Neural progenitor cell (in vitro differentiated cells): ENCODE measurements around the gene AGPAT4. TPM values are rescaled to one million over a fixed set of nuclear protein-coding genes. Genes with fewer than 3 reads are reported as not detected.

ENCODE experiments used
- DNase-seq: peaks from one replicate; pipeline ENCODE4 v3.0.0-alpha.2; 2016; ENCODE audit warnings: low spot score
- H2AFZ ChIP-seq: fragments of 200-600 bp; sonication (generic); replicated peaks from 2 replicates; pipeline ENCODE4 v1.6.1; 2016; ENCODE audit warnings: antibody characterized with exemption
- H3F3A ChIP-seq: fragments of 200-600 bp; sonication (generic); 2 replicates; pipeline ENCODE4 v1.6.1; 2016; ENCODE audit warnings: antibody characterized with exemption, low read depth
- H3K27ac ChIP-seq: fragments of 200-600 bp; sonication (generic); 2 replicates; pipeline ENCODE4 v1.5.1; 2016; ENCODE audit warnings: mild to moderate bottlenecking
- H3K27me3 ChIP-seq: fragments of 200-600 bp; sonication (generic); 2 replicates; pipeline ENCODE4 v1.6.1; 2016; ENCODE audit warnings: mild to moderate bottlenecking, moderate library complexity
- H3K36me3 ChIP-seq: fragments of 200-600 bp; sonication (generic); 2 replicates; pipeline ENCODE4 v1.5.1; 2016
- H3K4me1 ChIP-seq: fragments of 200-600 bp; sonication (generic); 2 replicates; pipeline ENCODE4 v1.6.1; 2016; ENCODE audit warnings: mixed run types
- H3K4me2 ChIP-seq: fragments of 200-600 bp; sonication (generic); 2 replicates; pipeline ENCODE4 v1.6.1; 2016
- H3K4me3 ChIP-seq: fragments of 200-600 bp; sonication (generic); 2 replicates; pipeline ENCODE4 v1.5.1; 2016
- H3K79me2 ChIP-seq: fragments of 200-600 bp; sonication (generic); 2 replicates; pipeline ENCODE4 v1.6.1; 2016; ENCODE audit warnings: low read depth
- H3K9ac ChIP-seq: fragments of 200-600 bp; sonication (generic); 2 replicates; pipeline ENCODE4 v1.6.1; 2016
- H3K9me3 ChIP-seq: fragments of 200-600 bp; sonication (generic); 2 replicates; pipeline ENCODE4 v1.5.1; 2016; ENCODE audit warnings: low read depth
- H4K20me1 ChIP-seq: fragments of 200-600 bp; sonication (generic); 2 replicates; pipeline ENCODE4 v1.6.1; 2016; ENCODE audit warnings: low read depth
- H3K27ac Mint-ChIP-seq: 3 replicates; pipeline ENCODE4 v1.8.0; 2021; ENCODE audit warnings: mixed read lengths
- H3K27me3 Mint-ChIP-seq: 2 replicates; pipeline ENCODE4 v1.8.0; 2022; ENCODE audit warnings: low read depth, mild to moderate bottlenecking, inconsistent platforms, moderate library complexity, mixed read lengths; ENCODE audit not compliant: insufficient read depth
- H3K36me3 Mint-ChIP-seq: 3 replicates; pipeline ENCODE4 v1.8.0; 2021; ENCODE audit warnings: mixed read lengths
- H3K4me1 Mint-ChIP-seq: 3 replicates; pipeline ENCODE4 v1.8.0; 2021; ENCODE audit warnings: mixed read lengths
- H3K4me3 Mint-ChIP-seq: 3 replicates; pipeline ENCODE4 v1.8.0; 2021; ENCODE audit warnings: mild to moderate bottlenecking, moderate library complexity, mixed read lengths
- H3K9me3 Mint-ChIP-seq: 3 replicates; pipeline ENCODE4 v1.8.0; 2020; ENCODE audit warnings: mixed read lengths
- CTCF ChIP-seq: fragments of 200-600 bp; sonication (generic); IDR thresholded peaks from 2 replicates; pipeline ENCODE4 v1.5.1; 2017; ENCODE audit warnings: antibody characterized with exemption, mild to moderate bottlenecking
- EZH2 ChIP-seq: fragments of 200-600 bp; sonication (generic); IDR thresholded peaks from 2 replicates; pipeline ENCODE4 v1.6.1; 2017; ENCODE audit warnings: antibody characterized with exemption, mild to moderate bottlenecking, moderate library complexity
- EZH2phosphoT487 ChIP-seq: fragments of 200-600 bp; sonication (generic); IDR thresholded peaks from 2 replicates; pipeline ENCODE4 v1.6.1; 2017; ENCODE audit warnings: antibody characterized with exemption
- total RNA-seq: library from RNA; depleted of rRNA; stranded (reverse); fragments of >200 nt; gene quantifications from 2 replicates; pipeline ENCODE4 v1.2.3, GENCODE V29; 2015; ENCODE audit warnings: low replicate concordance

The AGPAT4 gene
- total RNA-seq, 1 donor from 2014 or later: 30.5 TPM

DNA sequence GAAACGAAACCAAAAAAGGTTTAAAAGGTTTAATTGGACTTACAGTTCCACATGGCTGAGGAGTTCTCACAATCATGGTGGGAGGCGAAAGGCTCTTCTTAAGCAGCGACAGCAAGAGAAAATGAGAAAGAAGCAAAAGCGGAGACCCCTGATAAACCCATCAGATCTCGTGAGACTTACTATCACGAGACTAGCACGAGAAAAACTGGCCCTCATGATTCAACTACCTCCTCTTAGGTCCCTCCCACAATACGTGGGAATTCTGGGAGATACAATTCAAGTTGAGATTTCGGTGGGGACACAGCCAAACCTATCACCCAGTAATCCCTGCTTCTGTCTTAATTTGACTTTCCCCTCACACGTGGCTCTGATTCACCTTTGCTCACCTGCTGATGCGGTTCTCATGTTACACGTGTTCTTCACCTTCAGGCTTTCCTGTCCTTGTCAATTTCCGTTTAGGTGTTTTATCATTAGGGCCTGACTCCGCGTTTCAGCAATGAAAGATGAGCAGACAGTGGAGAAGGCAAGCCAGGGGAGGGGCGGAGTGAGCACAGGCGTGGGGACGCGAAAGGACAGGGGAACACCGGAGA, 57.1 kb downstream of the AGPAT4 start:
- H3K4me3 Mint-ChIP-seq: no peak overlapping the region
- H3K36me3 Mint-ChIP-seq: peaks cover 74% of the 10 kb centered on the region
- Histone ChIP-seq H3K9ac (no peak overlapping the region), H3K4me2 (no peak overlapping the region), H3K4me3 (no peak overlapping the region), H3K36me3 (peaks cover 14% of the 10 kb centered on the region), H3F3A (peaks cover under 1% of the 10 kb centered on the region), H3K79me2 (peaks cover 67% of the 10 kb centered on the region), H3K27me3 (no peaks in the 10 kb centered on the region), H3K4me1 (no peaks in the 10 kb centered on the region), H3K9me3 (peaks cover 13% of the 10 kb centered on the region), H2AFZ (no peak overlapping the region), H4K20me1 (no peaks in the 10 kb centered on the region), H3K27ac (no peak overlapping the region)
- TF ChIP-seq EZH2phosphoT487 (no peak), CTCF (no peak), EZH2 (no peak)
- no peak for DNase-seq
- no peak overlapping the region for H3K27ac Mint-ChIP-seq
- H3K9me3 Mint-ChIP-seq: peaks cover 66% of the 10 kb centered on the region
- H3K4me1 Mint-ChIP-seq: no peaks in the 10 kb centered on the region
- peaks cover 4% of the 10 kb centered on the region for H3K27me3 Mint-ChIP-seq

GRCh38 chr6:161215876-161216615, 57.8 kb downstream of the AGPAT4 start:
- Mint-ChIP-seq H3K27ac (no peak overlapping the region), H3K4me1 (no peaks in the 10 kb centered on the region), H3K36me3 (peaks cover 74% of the 10 kb centered on the region), H3K9me3 (peaks cover 70% of the 10 kb centered on the region), H3K4me3 (no peak overlapping the region), H3K27me3 (peaks cover 4% of the 10 kb centered on the region)
- no peak overlapping the region for H3K27ac ChIP-seq
- no peak overlapping the region for H3K4me3 ChIP-seq
- no peak overlapping the region for H3K4me2 ChIP-seq
- no peaks in the 10 kb centered on the region for H3K4me1 ChIP-seq
- no peak for DNase-seq
- peaks cover 20% of the 10 kb centered on the region for H3K36me3 ChIP-seq
- peaks cover 60% of the 10 kb centered on the region for H3K79me2 ChIP-seq
- no peaks in the 10 kb centered on the region for H4K20me1 ChIP-seq
- TF ChIP-seq EZH2: no peak
- no peak for TF ChIP-seq CTCF
- no peak for TF ChIP-seq EZH2phosphoT487
- H2AFZ ChIP-seq: no peak overlapping the region
- no peak overlapping the region for H3K9ac ChIP-seq
- H3K9me3 ChIP-seq: peaks cover 19% of the 10 kb centered on the region
- peaks cover 5% of the 10 kb centered on the region for H3F3A ChIP-seq
- no peaks in the 10 kb centered on the region for H3K27me3 ChIP-seq

GRCh38 chr6:161215193-161215592, 58.7 kb downstream of the AGPAT4 start:
- Histone ChIP-seq H3K4me3 (no peak overlapping the region), H3K9ac (no peak overlapping the region)
- peaks cover 75% of the 10 kb centered on the region for H3K9me3 Mint-ChIP-seq

More at GRCh38 chr6:161215193-161215592, 58.7 kb downstream of the AGPAT4 start:
- H4K20me1 ChIP-seq: no peaks in the 10 kb centered on the region
- H2AFZ ChIP-seq: no peak overlapping the region
- TF ChIP-seq EZH2phosphoT487 (no peak), EZH2 (no peak), CTCF (no peak)
- H3K79me2 ChIP-seq: peaks cover 56% of the 10 kb centered on the region
- H3K4me1 ChIP-seq: no peaks in the 10 kb centered on the region
- no peak overlapping the region for H3K4me2 ChIP-seq
- no peak overlapping the region for H3K4me3 Mint-ChIP-seq
- DNase-seq: no peak
- peaks cover 5% of the 10 kb centered on the region for H3F3A ChIP-seq
- H3K27me3 Mint-ChIP-seq: peaks cover 4% of the 10 kb centered on the region
- no peak overlapping the region for H3K27ac Mint-ChIP-seq
- peaks cover 27% of the 10 kb centered on the region for H3K9me3 ChIP-seq
- H3K27me3 ChIP-seq: no peaks in the 10 kb centered on the region
- H3K4me1 Mint-ChIP-seq: no peaks in the 10 kb centered on the region
- H3K36me3 ChIP-seq: peaks cover 20% of the 10 kb centered on the region
- H3K27ac ChIP-seq: no peak overlapping the region
- H3K36me3 Mint-ChIP-seq: peaks cover 73% of the 10 kb centered on the region
